Measurements from ENCODE around the gene PIH1D2. TPM values are rescaled to one million over a fixed set of nuclear protein-coding genes. Genes with fewer than 3 reads are reported as not detected.

The PIH1D2 gene
- total RNA-seq, 2 donors from 2014 or later = 0.82 to 1.0 TPM

- Histone ChIP-seq H3K9me3 (no peaks in the 10 kb centered on the region), H3K4me3 (peak overlapping the region; percentile 67), H3K4me1 (peaks cover 6% of the 10 kb centered on the region), H3K9ac (ENCODE audit: low read depth in 2 of 2, low read length in 2 of 2) (peak overlapping the region; percentile 72 to 96), H3K27me3 (no peaks in the 10 kb centered on the region), H3K27ac (peak overlapping the region; percentile 69), H3K36me3 (peaks cover 9% of the 10 kb centered on the region)
- intact Hi-C loops (cut with DNase I) = loop anchor here (10.0 kb wide), 1 partner anchor 151 kb away; the partner anchor contains the start of gene DIXDC1
- DNase-seq = peak; percentile 41
- no peak for TF ChIP-seq CTCF (IDR thresholded peaks at IDR 0.05)
Observed at GRCh38 chr11:112085822-112086421, 12.1 kb upstream of the PIH1D2 start.

GRCh38 chr11:112082729-112083128, 8.9 kb upstream of the PIH1D2 start:
- intact Hi-C loops (cut with DNase I) = loop anchor here (10.0 kb wide), 1 partner anchor 148 kb away; the partner anchor contains the start of gene DIXDC1
- no peak for DNase-seq
- no peak for TF ChIP-seq CTCF (IDR thresholded peaks at IDR 0.05)
- Histone ChIP-seq H3K36me3 (peaks cover 9% of the 10 kb centered on the region), H3K9me3 (no peaks in the 10 kb centered on the region), H3K27ac (no peak overlapping the region), H3K9ac (ENCODE audit: low read depth in 2 of 2, low read length in 2 of 2) (no peak overlapping the region), H3K27me3 (no peaks in the 10 kb centered on the region), H3K4me1 (peaks cover 6% of the 10 kb centered on the region), H3K4me3 (no peak overlapping the region)

GRCh38 chr11:112062923-112063322, 10.9 kb downstream of the PIH1D2 start:
- Histone ChIP-seq H3K9me3 (no peaks in the 10 kb centered on the region), H3K4me3 (no peak overlapping the region), H3K4me1 (no peaks in the 10 kb centered on the region), H3K9ac (ENCODE audit: low read depth in 2 of 2, low read length in 2 of 2) (no peak overlapping the region), H3K27me3 (no peaks in the 10 kb centered on the region), H3K27ac (no peak overlapping the region), H3K36me3 (peaks cover 5% of the 10 kb centered on the region)
- no peak for TF ChIP-seq CTCF (IDR thresholded peaks at IDR 0.05)
- intact Hi-C loops (cut with DNase I) = no loop called here
- DNase-seq = no peak

GRCh38 chr11:112058103-112058502, 15.7 kb downstream of the PIH1D2 start:
- DNase-seq = no peak
- Histone ChIP-seq H3K27ac (no peak overlapping the region), H3K4me3 (no peak overlapping the region), H3K9ac (ENCODE audit: low read depth in 2 of 2, low read length in 2 of 2) (no peak overlapping the region), H3K27me3 (no peaks in the 10 kb centered on the region), H3K9me3 (no peaks in the 10 kb centered on the region), H3K36me3 (peaks cover 5% of the 10 kb centered on the region), H3K4me1 (no peaks in the 10 kb centered on the region)
- TF ChIP-seq CTCF (IDR thresholded peaks at IDR 0.05) = no peak
- intact Hi-C loops (cut with DNase I) = no loop called here

- no peaks in the 10 kb centered on the region for H3K4me1 ChIP-seq
- H3K27ac ChIP-seq = no peak overlapping the region
- DNase-seq = no peak
- no peak overlapping the region for H3K9ac ChIP-seq (ENCODE audit: low read depth in 2 of 2, low read length in 2 of 2)
- intact Hi-C loops (cut with DNase I) = no loop called here
- peaks cover 5% of the 10 kb centered on the region for H3K36me3 ChIP-seq
- no peaks in the 10 kb centered on the region for H3K9me3 ChIP-seq
- no peak for TF ChIP-seq CTCF (IDR thresholded peaks at IDR 0.05)
- H3K27me3 ChIP-seq = no peaks in the 10 kb centered on the region
- no peak overlapping the region for H3K4me3 ChIP-seq
Observed at GRCh38 chr11:112057170-112057569, 16.6 kb downstream of the PIH1D2 start.

Measured in colonic mucosa (tissue), 4 donors.